HG03571 (cell line): Measurements from ENCODE around the gene OR10A5.
"Not testable (repeated sequence)": the region's sequence is repeated elsewhere in the genome, so short reads cannot be mapped to it uniquely, and the experiment has no call there.

Experiments
- ATAC-seq: cut with Tn5 transposase; IDR thresholded peaks from one replicate; pipeline ENCODE4 v1.9.1; 2021; ENCODE audit not compliant: unreplicated experiment

The OR10A5 gene

GRCh38 chr11:6871278-6871677 is 25.8 kb downstream of the OR10A5 start:
- no peak for ATAC-seq

GRCh38 chr11:6875761-6876160 is 30.3 kb downstream of the OR10A5 start:
- no peak for ATAC-seq

- no peak for ATAC-seq
Measured at GRCh38 chr11:6876325-6876724, 30.8 kb downstream of the OR10A5 start, which contains the start of gene OR10A4. Gene OR10A4, plus strand, starts transcription at chr11:6876625. Its CDS starts 23 bp downstream, at chr11:6876648.

GRCh38 chr11:6876914-6877313 is 31.4 kb downstream of the OR10A5 start:
- ATAC-seq, result no peak

- no peak for ATAC-seq
Measured at GRCh38 chr11:6882751-6883150, 37.3 kb downstream of the OR10A5 start.

- ATAC-seq, result not testable (repeated sequence)
Measured at GRCh38 chr11:6887711-6888110, 42.2 kb downstream of the OR10A5 start.

GRCh38 chr11:6888830-6889229 is 43.3 kb downstream of the OR10A5 start:
- ATAC-seq, result no peak

GRCh38 chr11:6889835-6890234 is 44.4 kb downstream of the OR10A5 start:
- no peak for ATAC-seq

GRCh38 chr11:6892400-6892799 is 46.9 kb downstream of the OR10A5 start, which contains the start of gene OR2D2:
Gene OR2D2, minus strand, starts transcription at chr11:6892500. Its CDS starts 0 bp downstream, at chr11:6892500.
- ATAC-seq, result no peak

GRCh38 chr11:6894097-6894496 is 48.6 kb downstream of the OR10A5 start:
- ATAC-seq, result no peak

GRCh38 chr11:6895010-6895409 is 49.5 kb downstream of the OR10A5 start:
- peak; percentile 86 for ATAC-seq
